SK-N-MC (cell line): ENCODE data around the gene ARHGEF7.

ENCODE experiments used
- EZH2 ChIP-seq: fragments of 200-600 bp; sonication (generic); IDR thresholded peaks from one replicate; pipeline ENCODE4 v1.6.1; 2017; ENCODE audit warnings: antibody characterized with exemption
- POLR2AphosphoS5 ChIP-seq: IDR thresholded peaks from 2 replicates; pipeline ENCODE4 v1.6.1; 2012; ENCODE audit warnings: mild to moderate bottlenecking, low read depth, low read length, borderline replicate concordance

GRCh38 chr13:111278258-111278657 is 163.1 kb downstream of the ARHGEF7 start:
- TF ChIP-seq EZH2 (no peak), POLR2AphosphoS5 (no peak)
